Activated CD4-positive, alpha-beta T cell treated with anti-CD3 and anti-CD28 coated beads for 36 hours (primary cell): ENCODE results near the gene GATD1. TPM values are rescaled to one million over a fixed set of nuclear protein-coding genes. Genes with fewer than 3 reads are reported as not detected.

Experiments
- ATAC-seq: fragments of 200-7000 bp; cut with Tn5 transposase; one replicate; pipeline ENCODE4 v1.10.0; 2021; ENCODE audit warnings: mild to moderate bottlenecking, moderate library complexity
- CTCF ChIA-PET: fragments of 350-600 bp; sonication (Branson Sonifier 250); formaldehyde crosslinking; loops from one replicate; lab custom pipeline; 2021; ENCODE audit warnings: antibody characterized with exemption; lab: Charles Lee
- POLR2A ChIA-PET: fragments of 350-600 bp; sonication (Branson Sonifier 250); formaldehyde crosslinking; loops from one replicate; lab custom pipeline; 2021; ENCODE audit warnings: antibody characterized with exemption, inconsistent platforms; lab: Charles Lee
- DNase-seq: peaks from one replicate; pipeline ENCODE4 v3.0.0-alpha.2; 2020
- H3K27ac Mint-ChIP-seq: one replicate; pipeline ENCODE4 v1.8.0; 2021; ENCODE audit warnings: mixed read lengths
- H3K27me3 Mint-ChIP-seq: one replicate; pipeline ENCODE4 v1.8.0; 2021; ENCODE audit warnings: mixed read lengths
- H3K36me3 Mint-ChIP-seq: one replicate; pipeline ENCODE4 v1.8.0; 2021; ENCODE audit warnings: low read depth, mixed read lengths
- H3K4me1 Mint-ChIP-seq: one replicate; pipeline ENCODE4 v1.8.0; 2021; ENCODE audit warnings: mixed read lengths
- H3K4me3 Mint-ChIP-seq: one replicate; pipeline ENCODE4 v1.8.0; 2021; ENCODE audit warnings: mild to moderate bottlenecking, moderate library complexity, mixed read lengths
- H3K9me3 Mint-ChIP-seq: one replicate; pipeline ENCODE4 v1.8.0; 2021; ENCODE audit warnings: low read depth, mixed read lengths
- intact Hi-C, 2 experiments: fragments of 100-400 bp; cut with DNase I in 1 of 2; cut with micrococcal nuclease in 1 of 2; formaldehyde crosslinking; loops; one replicate each; pipeline versions ENCODE4 v1.14.2 to v1.15.1; 2022 to 2024; cut with DNase I, micrococcal nuclease
- total RNA-seq, 2 experiments: library from RNA; stranded (reverse); gene quantifications; one replicate each; pipeline ENCODE4 v1.2.3, GENCODE V29; 2021

Gene GATD1
- total RNA-seq, 2 experiments from 2014 or later: 45.7 to 59.8 TPM

GRCh38 chr11:810040-810567 is 32.8 kb upstream of the GATD1 start:
- Mint-ChIP-seq H3K27ac (peak overlapping the region; percentile 97), H3K27me3 (no peaks in the 10 kb centered on the region), H3K4me1 (peaks cover 30% of the 10 kb centered on the region), H3K36me3 (peaks cover 35% of the 10 kb centered on the region), H3K9me3 (no peaks in the 10 kb centered on the region), H3K4me3 (peak overlapping the region; percentile 94)
- ChIA-PET CTCF (interaction anchor here (1.2 kb wide), 1 partner anchor 9 kb away, joined by 3 read pairs; the partner anchor contains the start of gene PNPLA2), POLR2A (interaction anchor here (1.4 to 2.0 kb wide), 2 partner anchors 9 to 13 kb away, joined by 10 to 24 read pairs; partner anchors contain the start of gene PNPLA2)
- intact Hi-C loops: no loop called here
- DNase-seq (no peak), ATAC-seq (no peak)

GRCh38 chr11:809287-810039 is 32.2 kb upstream of the GATD1 start, which contains the start of gene RPLP2:
TSS of gene RPLP2 (plus strand) at chr11:809967. CDS start at chr11:810235, 268 bp downstream.
- H3K27ac Mint-ChIP-seq: peak within 1 kb of the TSS; percentile 97
- peaks cover 35% of the 10 kb centered on the region for H3K36me3 Mint-ChIP-seq
- H3K9me3 Mint-ChIP-seq: no peaks in the 10 kb centered on the region
- ATAC-seq (peak; percentile 86), DNase-seq (peak; percentile 99)
- ChIA-PET POLR2A (interaction anchor here (1.4 to 2.0 kb wide), 2 partner anchors 10 to 13 kb away, joined by 10 to 24 read pairs; partner anchors contain the start of gene PNPLA2), CTCF (interaction anchor here (0.8 to 1.2 kb wide), 3 partner anchors 10 to 32 kb away, joined by 3 read pairs; partner anchors contain the start of gene PNPLA2)
- peak within 1 kb of the TSS; percentile 94 for H3K4me3 Mint-ChIP-seq
- intact Hi-C loops: loop anchor here (1.0 to 2.0 kb wide), 16 partner anchors 10 to 602 kb away; partner anchors contain the start of genes POLR2L (in 2 of the 2), TSPAN4 (in 2 of the 2), AP2A2 (in 1 of the 2) and BET1L (in 1 of the 2)
- H3K4me1 Mint-ChIP-seq: peaks cover 30% of the 10 kb centered on the region
- no peaks in the 10 kb centered on the region for H3K27me3 Mint-ChIP-seq

- Mint-ChIP-seq H3K27ac (peak overlapping the region; percentile 97), H3K4me3 (peak overlapping the region; percentile 94), H3K36me3 (peaks cover 32% of the 10 kb centered on the region), H3K27me3 (no peaks in the 10 kb centered on the region), H3K4me1 (peaks cover 34% of the 10 kb centered on the region), H3K9me3 (no peaks in the 10 kb centered on the region)
- POLR2A ChIA-PET: interaction anchor here (0.7 to 2.0 kb wide), 3 partner anchors 11 to 33 kb away, joined by 3 to 24 read pairs (median 10); partner anchors contain the start of gene PNPLA2
- intact Hi-C loops: loop anchor here (1.0 to 2.0 kb wide), 16 partner anchors 10 to 601 kb away; partner anchors contain the start of genes POLR2L (in 2 of the 2), TSPAN4 (in 2 of the 2), AP2A2 (in 1 of the 2) and BET1L (in 1 of the 2)
- CTCF ChIA-PET: interaction anchor here (0.8 to 1.2 kb wide), 3 partner anchors 10 to 31 kb away, joined by 3 read pairs; partner anchors contain the start of gene PNPLA2
- ATAC-seq: peak; percentile 0
- peak; percentile 64 for DNase-seq
These were observed 31.4 kb upstream of the GATD1 start for GRCh38 chr11:808427-809286.

GRCh38 chr11:804599-804964 is 27.3 kb upstream of the GATD1 start:
- H3K9me3 Mint-ChIP-seq: no peaks in the 10 kb centered on the region
- H3K4me1 Mint-ChIP-seq: peaks cover 15% of the 10 kb centered on the region
- DNase-seq (no peak), ATAC-seq (no peak)
- ChIA-PET POLR2A (interaction anchor here (0.6 kb wide), 1 partner anchor 44 kb away, joined by 3 read pairs; no protein-coding TSS in a partner anchor), CTCF (no interaction called here)
- intact Hi-C loops: no loop called here
- peaks cover 8% of the 10 kb centered on the region for H3K36me3 Mint-ChIP-seq
- H3K27me3 Mint-ChIP-seq: no peaks in the 10 kb centered on the region
- H3K4me3 Mint-ChIP-seq: peak overlapping the region; percentile 76
- H3K27ac Mint-ChIP-seq: peak overlapping the region; percentile 51

- ChIA-PET CTCF (interaction anchor here (1.1 kb wide), 1 partner anchor 249 kb away, joined by 3 read pairs; no protein-coding TSS in a partner anchor), POLR2A (interaction anchor here (0.6 kb wide), 1 partner anchor 44 kb away, joined by 3 read pairs; no protein-coding TSS in a partner anchor)
- H3K27ac Mint-ChIP-seq: peak overlapping the region; percentile 51
- H3K4me3 Mint-ChIP-seq: peak overlapping the region; percentile 76
- ATAC-seq: no peak
- H3K27me3 Mint-ChIP-seq: no peaks in the 10 kb centered on the region
- intact Hi-C loops: no loop called here
- H3K9me3 Mint-ChIP-seq: no peaks in the 10 kb centered on the region
- no peak for DNase-seq
- H3K36me3 Mint-ChIP-seq: peaks cover 8% of the 10 kb centered on the region
- peaks cover 15% of the 10 kb centered on the region for H3K4me1 Mint-ChIP-seq
These were observed 26.7 kb upstream of the GATD1 start for GRCh38 chr11:803770-804598.

GRCh38 chr11:803467-803742 is 26.1 kb upstream of the GATD1 start:
- no peaks in the 10 kb centered on the region for H3K9me3 Mint-ChIP-seq
- no peaks in the 10 kb centered on the region for H3K27me3 Mint-ChIP-seq
- peaks cover 13% of the 10 kb centered on the region for H3K4me1 Mint-ChIP-seq
- ChIA-PET POLR2A (no interaction called here), CTCF (interaction anchor here (1.1 kb wide), 1 partner anchor 248 kb away, joined by 3 read pairs; no protein-coding TSS in a partner anchor)
- peaks cover 8% of the 10 kb centered on the region for H3K36me3 Mint-ChIP-seq
- H3K4me3 Mint-ChIP-seq: peak overlapping the region; percentile 76
- intact Hi-C loops: no loop called here
- no peak overlapping the region for H3K27ac Mint-ChIP-seq
- DNase-seq: no peak
- no peak for ATAC-seq

GRCh38 chr11:802693-803466 is 25.6 kb upstream of the GATD1 start:
- Mint-ChIP-seq H3K4me3 (peak overlapping the region; percentile 26), H3K9me3 (no peaks in the 10 kb centered on the region), H3K27me3 (no peaks in the 10 kb centered on the region), H3K4me1 (peaks cover 8% of the 10 kb centered on the region), H3K36me3 (peaks cover 7% of the 10 kb centered on the region), H3K27ac (no peak overlapping the region)
- POLR2A ChIA-PET: no interaction called here
- no peak for ATAC-seq
- CTCF ChIA-PET: interaction anchor here (1.1 kb wide), 1 partner anchor 247 kb away, joined by 3 read pairs; no protein-coding TSS in a partner anchor
- DNase-seq: no peak
- intact Hi-C loops: no loop called here

- H3K36me3 Mint-ChIP-seq: peaks cover 6% of the 10 kb centered on the region
- ChIA-PET POLR2A (no interaction called here), CTCF (no interaction called here)
These were observed 24.8 kb upstream of the GATD1 start for GRCh38 chr11:802018-802617.

GRCh38 chr11:801097-801780 is 24.0 kb upstream of the GATD1 start:
- CTCF ChIA-PET: no interaction called here
- Mint-ChIP-seq H3K4me3 (no peak overlapping the region), H3K36me3 (peaks cover 6% of the 10 kb centered on the region), H3K9me3 (no peaks in the 10 kb centered on the region), H3K4me1 (peaks cover 9% of the 10 kb centered on the region), H3K27ac (no peak overlapping the region), H3K27me3 (no peaks in the 10 kb centered on the region)
- POLR2A ChIA-PET: no interaction called here
- no peak for DNase-seq
- intact Hi-C loops: no loop called here
- ATAC-seq: no peak

More at GRCh38 chr11:802018-802617, 24.8 kb upstream of the GATD1 start:
- no peaks in the 10 kb centered on the region for H3K9me3 Mint-ChIP-seq
- no peak overlapping the region for H3K4me3 Mint-ChIP-seq
- intact Hi-C loops: no loop called here
- no peaks in the 10 kb centered on the region for H3K27me3 Mint-ChIP-seq
- peaks cover 6% of the 10 kb centered on the region for H3K4me1 Mint-ChIP-seq
- ATAC-seq (no peak), DNase-seq (no peak)
- no peak overlapping the region for H3K27ac Mint-ChIP-seq
